Prostate gland (tissue), 2 donors: ENCODE results near the gene BNC2.

Experiments used
- POLR2A ChIP-seq: fragments of 450-650 bp; IDR thresholded peaks from one replicate; pipeline ENCODE4 v1.6.1; 2016; ENCODE audit warnings: antibody characterized with exemption, mild to moderate bottlenecking
- TF ChIP-seq, protein P1 (sequence below), 4 experiments: fragments of 200-600 bp in 2 of 4; fragments of 450-650 bp in 2 of 4; sonication (generic) in 2 of 4; IDR thresholded peaks; 1 replicate in 3 of 4; 2 replicates in 1 of 4; pipeline ENCODE4 v1.5.1; 2016 to 2019; ENCODE audit warnings: antibody characterized with exemption in 4 of 4, mild to moderate bottlenecking in 2 of 4, moderate library complexity in 2 of 4

DNA sequence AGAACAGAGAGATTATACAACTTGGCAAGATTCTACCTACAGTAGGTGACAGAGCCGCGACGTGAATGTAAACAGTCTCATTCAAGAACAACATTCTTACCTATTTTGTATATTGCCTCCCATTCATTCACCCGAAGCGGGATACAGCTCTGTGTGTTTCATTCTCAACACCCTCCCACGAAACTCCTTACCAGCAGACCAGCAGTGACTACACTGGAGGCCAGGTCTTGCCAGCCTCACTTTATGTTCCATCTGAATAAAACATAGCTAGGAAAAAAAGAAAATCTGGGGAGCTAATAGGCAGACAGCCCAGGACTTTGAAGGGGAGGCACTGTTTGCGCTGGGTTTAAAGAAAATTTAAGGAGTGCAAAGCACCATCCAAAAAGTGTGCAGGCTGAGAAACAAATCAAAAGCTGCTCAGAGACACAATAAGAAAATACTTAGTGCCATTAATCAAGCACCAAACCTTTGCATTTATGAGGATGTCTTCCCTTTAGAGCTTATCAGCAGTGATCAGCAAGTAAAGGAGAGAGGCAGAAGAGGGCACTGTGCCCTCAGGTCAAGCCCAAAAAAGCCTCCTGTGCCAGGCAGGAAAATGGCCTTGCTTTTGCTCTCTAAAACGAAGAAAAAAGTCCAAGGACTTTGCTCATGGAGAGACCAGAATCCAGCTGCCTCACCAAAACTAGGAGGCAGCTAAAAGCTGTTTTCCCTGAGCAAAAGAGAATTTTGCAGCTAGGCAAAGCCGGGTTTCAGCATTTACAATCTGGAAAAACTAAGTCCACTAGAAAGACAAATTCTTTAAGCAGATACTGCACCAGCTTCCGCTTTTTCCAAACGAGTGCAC, 295.1 kb downstream of the BNC2 start:
- TF ChIP-seq, protein P1, sequence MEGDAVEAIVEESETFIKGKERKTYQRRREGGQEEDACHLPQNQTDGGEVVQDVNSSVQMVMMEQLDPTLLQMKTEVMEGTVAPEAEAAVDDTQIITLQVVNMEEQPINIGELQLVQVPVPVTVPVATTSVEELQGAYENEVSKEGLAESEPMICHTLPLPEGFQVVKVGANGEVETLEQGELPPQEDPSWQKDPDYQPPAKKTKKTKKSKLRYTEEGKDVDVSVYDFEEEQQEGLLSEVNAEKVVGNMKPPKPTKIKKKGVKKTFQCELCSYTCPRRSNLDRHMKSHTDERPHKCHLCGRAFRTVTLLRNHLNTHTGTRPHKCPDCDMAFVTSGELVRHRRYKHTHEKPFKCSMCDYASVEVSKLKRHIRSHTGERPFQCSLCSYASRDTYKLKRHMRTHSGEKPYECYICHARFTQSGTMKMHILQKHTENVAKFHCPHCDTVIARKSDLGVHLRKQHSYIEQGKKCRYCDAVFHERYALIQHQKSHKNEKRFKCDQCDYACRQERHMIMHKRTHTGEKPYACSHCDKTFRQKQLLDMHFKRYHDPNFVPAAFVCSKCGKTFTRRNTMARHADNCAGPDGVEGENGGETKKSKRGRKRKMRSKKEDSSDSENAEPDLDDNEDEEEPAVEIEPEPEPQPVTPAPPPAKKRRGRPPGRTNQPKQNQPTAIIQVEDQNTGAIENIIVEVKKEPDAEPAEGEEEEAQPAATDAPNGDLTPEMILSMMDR (IDR thresholded peaks at IDR 0.05) = no peak
- no peak for TF ChIP-seq POLR2A
